LNCAP (cell line): Measurements from ENCODE around the gene TAOK3.
A peak's percentile ranks its signal among the peaks of the same experiment; 100 is the strongest.

Experiments used
- TF ChIP-seq, protein P1 (sequence below): fragments of 450-650 bp; IDR thresholded peaks from 2 replicates; pipeline ENCODE4 v1.5.1; 2017; ENCODE audit warnings: mild to moderate bottlenecking

The TAOK3 gene

DNA sequence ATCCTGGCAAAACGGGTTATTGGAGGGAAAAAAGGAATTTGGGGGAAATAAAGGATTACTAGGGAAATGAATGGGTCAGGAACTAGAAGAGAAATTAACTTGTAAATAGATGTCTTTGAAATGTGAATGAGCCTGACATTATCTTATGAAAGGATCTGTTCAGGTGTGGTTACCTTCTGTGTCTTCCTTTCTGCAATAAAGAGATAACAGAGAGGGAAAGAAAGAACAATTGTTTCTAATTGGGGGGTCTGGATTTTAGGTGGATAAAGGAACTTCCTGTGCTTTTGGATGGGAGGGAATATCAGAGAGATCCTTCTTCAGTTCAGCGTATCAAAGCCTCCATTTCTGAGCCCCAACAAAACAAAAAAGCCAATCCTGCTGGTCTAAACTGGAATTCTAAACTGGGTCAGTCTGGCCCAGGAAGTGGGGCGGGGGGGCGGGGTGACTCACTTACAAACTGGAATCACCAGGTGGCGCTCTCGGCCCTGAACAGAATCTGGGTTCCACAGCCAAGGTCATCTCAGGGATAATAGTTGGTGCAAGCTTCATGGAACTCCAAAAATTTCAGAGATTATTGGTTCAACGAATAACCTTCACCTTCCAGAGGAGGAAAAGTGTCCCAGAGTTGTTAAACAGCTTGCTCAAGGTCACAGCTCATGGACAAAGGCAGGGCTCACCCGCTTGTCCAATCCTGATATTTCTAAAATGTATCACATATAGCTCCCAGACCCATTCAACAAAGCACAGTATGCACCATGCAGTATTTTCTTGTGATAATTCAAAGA is 251.9 kb downstream of the TAOK3 start:
- TF ChIP-seq, protein P1, sequence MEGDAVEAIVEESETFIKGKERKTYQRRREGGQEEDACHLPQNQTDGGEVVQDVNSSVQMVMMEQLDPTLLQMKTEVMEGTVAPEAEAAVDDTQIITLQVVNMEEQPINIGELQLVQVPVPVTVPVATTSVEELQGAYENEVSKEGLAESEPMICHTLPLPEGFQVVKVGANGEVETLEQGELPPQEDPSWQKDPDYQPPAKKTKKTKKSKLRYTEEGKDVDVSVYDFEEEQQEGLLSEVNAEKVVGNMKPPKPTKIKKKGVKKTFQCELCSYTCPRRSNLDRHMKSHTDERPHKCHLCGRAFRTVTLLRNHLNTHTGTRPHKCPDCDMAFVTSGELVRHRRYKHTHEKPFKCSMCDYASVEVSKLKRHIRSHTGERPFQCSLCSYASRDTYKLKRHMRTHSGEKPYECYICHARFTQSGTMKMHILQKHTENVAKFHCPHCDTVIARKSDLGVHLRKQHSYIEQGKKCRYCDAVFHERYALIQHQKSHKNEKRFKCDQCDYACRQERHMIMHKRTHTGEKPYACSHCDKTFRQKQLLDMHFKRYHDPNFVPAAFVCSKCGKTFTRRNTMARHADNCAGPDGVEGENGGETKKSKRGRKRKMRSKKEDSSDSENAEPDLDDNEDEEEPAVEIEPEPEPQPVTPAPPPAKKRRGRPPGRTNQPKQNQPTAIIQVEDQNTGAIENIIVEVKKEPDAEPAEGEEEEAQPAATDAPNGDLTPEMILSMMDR, result peak; percentile 72

DNA sequence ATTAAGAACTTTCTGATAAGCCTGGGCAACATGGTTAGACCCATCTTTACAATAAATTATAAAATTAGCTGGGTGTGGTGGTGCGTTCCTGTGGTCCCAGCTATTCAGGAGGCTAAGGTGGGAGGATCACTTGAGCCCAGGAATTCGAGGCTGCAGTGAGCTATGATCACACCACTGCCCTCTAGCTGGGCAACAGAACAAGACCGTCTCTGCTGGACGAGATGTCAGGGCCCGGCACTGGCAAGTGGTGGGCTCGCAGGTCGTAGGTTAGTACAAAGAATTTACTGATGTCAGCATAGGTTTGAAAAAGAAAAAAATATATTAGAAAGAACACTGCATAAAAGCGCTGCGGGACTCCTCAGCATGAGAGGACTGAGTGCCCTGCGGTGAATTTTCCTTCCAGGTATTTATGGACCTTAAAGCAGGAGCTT is 253.2 kb downstream of the TAOK3 start:
- TF ChIP-seq, protein P1, result no peak

DNA sequence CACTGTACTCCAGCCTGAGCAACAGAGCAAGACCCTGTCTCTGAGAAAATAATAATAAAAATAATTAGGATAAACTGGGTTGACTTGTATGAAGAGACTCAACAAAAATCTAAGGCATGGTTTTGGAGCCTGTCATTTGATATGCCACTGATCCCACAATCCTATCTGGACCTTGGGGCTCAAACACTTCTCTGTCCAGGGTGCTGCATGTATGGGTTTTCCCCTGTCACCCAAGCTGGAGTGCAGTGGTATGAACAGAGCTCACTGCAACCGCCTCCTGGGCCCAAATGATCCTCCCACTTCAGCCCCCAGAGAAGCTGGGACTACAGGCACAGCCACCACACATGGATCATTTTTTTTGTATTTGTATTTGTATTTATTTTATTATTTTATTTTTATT is 263.6 kb downstream of the TAOK3 start:
- TF ChIP-seq, protein P1, result no peak

DNA sequence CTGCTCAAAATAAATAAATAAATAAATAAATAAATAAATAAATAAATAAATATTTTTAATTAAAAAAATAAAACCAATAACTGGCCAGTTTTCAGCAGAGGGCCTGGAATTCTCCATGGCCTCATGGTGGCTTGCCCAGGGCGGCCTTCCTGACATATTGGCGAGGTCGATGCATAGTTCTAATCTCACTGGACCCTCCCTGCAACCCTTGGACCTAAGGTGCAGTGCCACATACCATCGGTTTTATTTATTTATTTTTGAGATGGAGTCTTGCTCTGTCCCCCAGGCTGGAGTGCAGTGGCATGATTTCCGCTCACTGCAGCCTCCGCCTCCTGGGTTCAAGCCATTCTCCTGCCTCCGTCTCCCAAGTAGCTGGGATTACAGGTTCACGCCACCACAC is 265.0 kb downstream of the TAOK3 start:
- TF ChIP-seq, protein P1, result no peak

DNA sequence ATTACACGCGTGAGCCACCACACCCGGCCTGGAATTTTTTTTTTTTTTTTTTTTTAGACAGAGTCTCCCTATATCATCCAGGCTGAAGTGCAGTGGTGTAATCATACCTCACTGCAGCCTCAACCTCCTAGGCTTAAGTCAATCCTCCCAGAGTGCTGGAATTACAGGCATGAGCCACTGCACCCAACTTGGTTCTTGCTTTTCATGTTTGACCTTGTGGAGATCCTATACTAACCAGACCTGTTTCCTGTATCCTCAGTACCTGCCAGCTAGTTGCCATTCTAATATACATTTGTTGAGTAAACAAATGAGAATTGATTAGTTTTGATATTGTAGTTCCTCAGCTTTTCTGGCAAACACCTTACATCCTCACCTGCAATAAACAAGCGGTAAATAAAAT is 265.7 kb downstream of the TAOK3 start:
- TF ChIP-seq, protein P1, result no peak

DNA sequence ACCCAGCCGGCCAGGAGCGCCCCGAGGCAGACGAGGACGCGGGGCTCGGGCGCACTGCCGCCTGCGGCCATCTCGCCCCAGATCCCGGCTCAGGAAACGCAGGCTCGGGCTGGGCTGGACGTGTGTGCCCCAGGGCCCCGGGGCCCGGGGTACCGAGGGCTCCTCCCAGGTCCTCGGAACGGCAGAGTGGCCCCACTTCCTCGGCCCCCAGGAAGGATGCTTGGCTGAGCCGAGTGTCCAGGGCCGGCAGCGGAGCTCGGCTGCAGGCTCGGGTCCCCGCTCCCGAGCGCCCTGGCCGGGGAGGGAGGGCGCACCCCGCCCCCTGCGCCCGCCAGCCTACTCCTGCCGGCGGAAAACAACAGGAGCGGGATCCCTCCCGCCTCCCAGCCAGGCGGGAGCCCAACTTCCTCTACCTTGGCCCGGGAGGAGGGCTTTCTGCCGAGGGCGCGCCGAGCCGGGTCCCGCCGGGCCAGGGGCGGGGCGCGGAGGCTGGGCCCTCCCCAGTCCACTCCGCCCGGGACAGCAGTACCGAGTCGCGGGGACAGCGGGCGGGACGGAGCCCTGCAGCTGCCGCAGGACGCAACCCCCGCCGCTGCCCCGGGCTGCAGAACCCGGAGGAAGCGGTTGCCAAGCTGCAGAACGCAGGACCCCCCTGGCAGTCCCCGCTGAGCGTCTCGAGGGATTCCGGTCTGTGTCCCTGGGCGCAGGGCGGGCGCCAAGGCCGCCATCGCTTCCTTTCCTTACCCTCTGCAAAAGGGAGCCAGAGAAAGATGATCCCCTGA is 268.9 kb downstream of the TAOK3 start, which contains the start of gene VSIG10:
TSS of gene VSIG10 (minus strand) at position 411 of the 782 bp plus-strand sequence. CDS start at position 71, 340 bp downstream.
- TF ChIP-seq, protein P1, result no peak

DNA sequence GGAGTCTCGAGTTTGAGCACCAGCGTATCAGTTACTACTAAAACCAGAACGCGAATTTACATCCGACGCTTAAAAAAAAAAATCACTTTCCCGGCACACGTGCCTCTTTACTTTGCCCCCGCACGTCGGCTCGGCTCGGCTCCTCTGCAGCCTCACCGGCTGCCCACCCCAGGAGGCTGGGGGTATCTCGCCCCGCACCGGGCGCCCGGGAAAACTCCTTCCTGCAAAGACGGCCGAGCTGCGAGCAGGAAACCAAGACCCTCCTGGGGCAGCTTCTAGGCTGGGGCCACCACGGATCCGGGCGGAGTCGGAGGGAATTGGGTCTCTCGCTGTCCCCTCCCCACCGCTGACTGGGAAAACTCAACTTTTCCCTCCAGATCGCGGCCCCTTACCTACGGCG is 269.5 kb downstream of the TAOK3 start:
- TF ChIP-seq, protein P1, result no peak
